NT2/D1 (cell line): Measurements from ENCODE around the gene HCRTR1.

Experiments
- SUZ12 ChIP-seq: IDR thresholded peaks from 2 replicates; pipeline ENCODE4 v1.6.1; 2011; ENCODE audit not compliant: insufficient read length, insufficient read depth; ENCODE audit errors: extremely low read depth
- YY1 ChIP-seq: IDR thresholded peaks from 2 replicates; pipeline ENCODE4 v1.6.1; 2011; ENCODE audit not compliant: insufficient read length, insufficient read depth
- ZNF274 ChIP-seq: IDR thresholded peaks from 2 replicates; pipeline ENCODE4 v1.6.1; 2011; ENCODE audit warnings: mild to moderate bottlenecking, low read depth, low read length

DNA sequence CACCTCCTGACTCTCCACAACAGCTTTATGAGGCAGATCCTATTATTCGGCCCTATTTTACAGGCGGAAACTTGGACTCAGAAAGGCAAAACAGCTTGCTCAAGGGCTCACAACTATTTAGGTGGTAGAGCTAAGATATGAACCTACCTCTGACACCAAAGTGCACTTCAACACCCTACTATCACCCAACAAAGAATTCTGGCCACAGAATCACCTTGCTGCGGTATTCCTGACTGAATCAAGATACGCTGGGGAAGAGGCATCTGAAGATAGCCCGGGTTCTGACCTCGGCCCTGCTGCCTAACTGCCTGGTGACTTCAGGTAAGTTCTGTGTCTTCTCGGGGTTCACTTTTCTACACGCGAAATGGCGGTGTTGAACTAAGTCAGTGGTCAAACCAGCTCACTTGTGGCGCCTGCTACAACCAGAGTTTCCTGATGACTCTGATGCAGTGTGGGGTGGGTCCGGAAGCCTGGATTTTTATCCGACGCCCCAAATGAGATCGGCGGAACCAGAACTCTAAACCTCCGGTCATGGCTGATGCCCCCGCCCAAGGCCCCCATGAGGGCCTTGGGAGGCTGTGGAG is 26.6 kb downstream of the HCRTR1 start:
- no peak for TF ChIP-seq YY1
- TF ChIP-seq SUZ12, result no peak
- no peak for TF ChIP-seq ZNF274
